GM20431 (cell line): ENCODE measurements around the gene ZNF524.

ENCODE experiments used
- in situ Hi-C: fragments of 300-500 bp; cut with MseI, MboI; formaldehyde crosslinking; loops from one replicate; pipeline ENCODE4 v1.15.0; 2020; ENCODE audit warnings: low sequenced_read_pairs; ENCODE audit not compliant: unreplicated experiment

Gene ZNF524

GRCh38 chr19:55616395-55616875 lies 16.3 kb downstream of the ZNF524 start:
- in situ Hi-C loops = no loop called here

DNA sequence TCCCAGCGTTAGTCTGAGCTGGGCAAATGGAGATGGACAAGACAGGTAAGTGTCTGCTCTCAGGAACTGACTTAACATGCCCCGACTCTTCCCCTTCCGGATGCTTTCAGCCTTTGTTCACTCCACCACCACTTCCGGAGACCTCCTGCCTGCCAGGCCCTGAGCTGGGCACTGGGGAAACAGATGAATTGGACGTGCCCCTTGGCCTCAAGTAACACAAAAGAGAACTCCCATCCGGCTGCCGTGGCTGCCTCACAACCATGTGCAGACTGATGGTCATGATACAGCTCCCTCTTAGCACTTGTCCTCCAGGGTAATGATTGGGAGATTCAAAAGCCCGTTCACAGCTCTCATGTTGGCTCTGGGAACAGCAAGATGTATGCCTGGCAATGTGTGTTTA lies 17.3 kb downstream of the ZNF524 start:
- in situ Hi-C loops = no loop called here

GRCh38 chr19:55618426-55618825 lies 18.3 kb downstream of the ZNF524 start:
- in situ Hi-C loops = no loop called here

- in situ Hi-C loops = no loop called here
These were observed 19.2 kb downstream of the ZNF524 start for GRCh38 chr19:55619286-55619685.

- in situ Hi-C loops = loop anchor here (10.0 kb wide), 1 partner anchor 106 kb away; no protein-coding TSS in a partner anchor
These were observed 20.5 kb downstream of the ZNF524 start for GRCh38 chr19:55620410-55621204.

- in situ Hi-C loops = loop anchor here (10.0 kb wide), 1 partner anchor 106 kb away; no protein-coding TSS in a partner anchor
These were observed 21.2 kb downstream of the ZNF524 start for GRCh38 chr19:55621205-55621672.

GRCh38 chr19:55621673-55622231 lies 21.7 kb downstream of the ZNF524 start:
- in situ Hi-C loops = loop anchor here (10.0 kb wide), 1 partner anchor 107 kb away; no protein-coding TSS in a partner anchor

DNA sequence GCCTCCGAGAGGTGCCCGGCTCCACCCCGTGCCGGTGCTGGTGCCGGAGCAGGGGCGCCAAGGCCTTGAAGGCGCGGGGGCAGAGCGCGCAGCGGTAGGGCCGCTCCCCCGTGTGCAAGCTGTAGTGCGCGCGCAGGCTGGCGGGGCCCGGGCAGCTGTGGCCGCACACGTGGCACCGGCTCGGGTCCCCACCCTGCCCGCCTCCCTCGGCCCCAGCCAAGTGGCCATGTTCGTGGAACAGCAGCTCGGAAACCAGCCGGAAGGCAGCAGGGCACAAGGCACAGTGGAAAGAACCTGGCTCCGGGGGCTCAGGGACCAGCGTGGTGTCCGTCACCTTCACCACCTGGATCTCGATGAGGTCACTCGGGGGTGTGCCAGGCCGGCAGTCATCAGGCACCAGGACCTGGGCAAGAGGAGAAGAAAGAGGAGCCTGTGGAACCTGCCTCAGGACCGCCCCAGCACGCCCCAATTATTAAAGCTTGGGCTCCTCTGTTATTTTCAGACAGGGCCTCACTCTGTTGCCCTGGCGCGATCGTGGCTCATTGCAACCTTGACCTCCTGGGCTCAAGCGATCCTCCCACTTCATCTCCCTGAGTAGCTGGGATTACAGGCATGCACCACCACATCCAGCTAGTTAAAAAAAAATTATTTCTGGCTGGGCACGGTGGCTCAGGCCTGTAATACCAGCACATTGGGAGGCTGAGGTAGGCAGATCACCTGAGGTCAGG lies 22.3 kb downstream of the ZNF524 start:
- in situ Hi-C loops = loop anchor here (10.0 kb wide), 1 partner anchor 108 kb away; no protein-coding TSS in a partner anchor

DNA sequence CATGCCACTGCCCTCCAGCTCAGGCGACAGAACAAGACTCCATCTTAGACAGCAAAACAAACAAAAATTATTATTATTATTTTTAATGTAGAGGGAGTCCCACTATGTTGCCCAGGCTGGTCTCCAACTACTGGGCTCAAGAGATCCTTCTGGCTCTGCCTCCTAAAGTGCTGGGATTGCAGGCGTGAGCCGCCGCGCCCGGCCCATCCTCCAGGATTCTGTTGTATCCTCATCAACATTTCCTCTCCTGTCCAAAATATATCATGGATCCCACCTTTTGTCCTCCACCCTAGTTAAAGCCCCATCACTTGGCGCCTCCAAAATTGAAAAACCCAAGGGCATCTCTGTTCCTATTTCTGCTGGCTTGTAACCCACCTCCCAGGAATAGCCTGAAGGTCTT lies 23.0 kb downstream of the ZNF524 start:
- in situ Hi-C loops = loop anchor here (10.0 kb wide), 1 partner anchor 108 kb away; no protein-coding TSS in a partner anchor

GRCh38 chr19:55623561-55623960 lies 23.5 kb downstream of the ZNF524 start:
- in situ Hi-C loops = loop anchor here (10.0 kb wide), 1 partner anchor 109 kb away; no protein-coding TSS in a partner anchor

DNA sequence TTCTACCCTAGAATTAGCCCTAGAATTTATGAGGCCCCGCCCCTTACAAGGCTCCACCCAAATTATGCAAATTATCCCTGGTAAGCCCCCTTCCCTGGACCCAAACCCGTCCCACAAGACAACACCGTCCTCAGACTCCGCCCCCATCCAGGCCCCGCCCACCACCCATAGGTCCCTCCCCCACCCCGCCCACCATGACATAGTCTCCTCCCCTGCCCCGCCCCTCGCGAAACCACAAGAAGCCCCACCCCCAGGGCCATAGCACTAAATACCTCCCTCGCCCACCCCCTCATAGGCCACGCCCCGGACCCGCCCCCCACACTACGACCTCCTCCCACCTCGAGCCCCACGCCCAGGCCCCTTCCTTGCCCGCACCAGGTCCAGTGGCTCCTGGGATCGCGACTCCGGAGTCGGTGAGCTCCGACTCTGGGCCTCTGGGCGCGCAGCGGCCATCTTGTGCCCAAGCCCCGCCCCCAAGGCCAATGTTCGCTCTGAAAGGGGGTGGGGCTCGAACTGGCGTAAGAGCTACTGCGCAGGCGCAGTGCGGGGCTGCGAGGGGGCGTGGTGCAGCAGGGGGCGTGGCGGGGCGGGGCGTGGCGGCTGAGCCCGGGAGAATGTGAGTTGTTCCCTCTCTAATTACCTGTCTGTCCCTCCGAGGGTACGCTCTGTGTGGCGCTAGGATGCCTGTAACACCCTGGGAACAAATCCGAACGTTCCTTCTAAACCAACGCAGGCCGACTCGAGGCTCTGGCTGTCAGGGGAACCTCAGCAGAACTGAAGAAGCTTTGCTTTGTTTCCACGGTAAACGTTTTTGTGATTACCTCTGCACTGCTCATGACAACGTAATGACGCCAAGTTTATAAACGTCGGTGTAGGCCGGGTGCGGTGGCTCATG lies 24.3 kb downstream of the ZNF524 start, which contains the start of gene ZNF784:
TSS of gene ZNF784 (minus strand) at position 458 of the 895 bp plus-strand sequence. CDS start at position 453, 5 bp downstream.
- in situ Hi-C loops = loop anchor here (10.0 kb wide), 1 partner anchor 110 kb away; no protein-coding TSS in a partner anchor

- in situ Hi-C loops = loop anchor here (10.0 kb wide), 1 partner anchor 110 kb away; no protein-coding TSS in a partner anchor
These were observed 24.9 kb downstream of the ZNF524 start for GRCh38 chr19:55625004-55625326.

DNA sequence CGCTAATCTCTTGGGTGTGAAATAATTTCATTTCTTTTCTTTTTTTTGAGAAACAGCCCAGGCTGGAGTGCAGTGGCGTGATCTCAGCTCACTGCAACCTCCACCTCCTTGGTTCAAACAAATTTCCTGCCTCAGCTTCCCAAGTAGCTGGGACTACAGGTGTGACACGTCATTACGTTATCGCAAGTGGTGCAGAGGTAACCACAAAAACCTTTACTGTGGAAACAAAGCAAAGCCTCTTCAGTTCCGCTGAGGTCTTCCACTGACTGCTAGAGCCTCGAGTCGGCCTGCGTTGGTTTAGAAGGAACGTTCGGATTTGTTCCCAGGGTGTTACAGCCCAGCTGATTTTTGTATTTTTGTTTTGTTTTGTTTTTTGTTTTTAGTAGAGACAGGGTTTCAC lies 26.3 kb downstream of the ZNF524 start:
- in situ Hi-C loops = loop anchor here (10.0 kb wide), 1 partner anchor 112 kb away; no protein-coding TSS in a partner anchor

DNA sequence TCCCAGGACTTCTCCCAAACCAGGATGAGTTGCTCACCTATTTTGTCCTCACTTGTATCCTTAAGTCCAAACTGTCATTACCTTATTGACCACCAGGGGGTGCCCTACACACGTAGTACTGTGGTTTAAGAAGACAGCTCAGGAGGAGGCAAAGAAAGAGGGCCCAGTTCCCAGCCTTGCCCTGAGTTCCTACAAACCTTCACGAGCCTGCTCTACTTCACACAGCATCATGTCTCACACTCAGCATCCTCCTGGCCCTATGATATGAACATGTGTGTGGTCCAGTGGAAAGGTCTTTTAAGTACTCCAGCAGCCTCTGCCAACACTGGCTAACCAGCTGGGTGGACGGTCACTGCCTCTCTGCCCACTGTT lies 32.4 kb downstream of the ZNF524 start:
- in situ Hi-C loops = no loop called here

DNA sequence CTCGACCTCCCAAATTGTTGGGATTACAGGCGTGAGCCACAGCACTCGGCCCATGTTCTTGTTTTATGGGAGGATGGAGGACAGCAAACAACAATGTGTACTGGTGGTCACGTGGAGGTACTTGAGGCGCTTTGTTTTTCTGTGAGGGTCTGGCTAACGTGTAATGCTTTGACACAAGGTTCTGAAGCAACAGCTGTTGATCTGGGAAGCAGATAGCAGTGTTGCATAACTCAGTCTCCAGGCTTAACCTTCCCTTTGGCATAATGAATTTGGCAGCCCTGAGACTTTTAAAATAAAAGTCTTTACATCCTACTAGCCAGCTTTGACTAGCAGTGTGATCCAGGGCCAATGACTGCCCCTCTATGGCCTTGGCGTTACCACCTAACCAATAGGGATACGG lies 33.8 kb downstream of the ZNF524 start:
- in situ Hi-C loops = no loop called here

DNA sequence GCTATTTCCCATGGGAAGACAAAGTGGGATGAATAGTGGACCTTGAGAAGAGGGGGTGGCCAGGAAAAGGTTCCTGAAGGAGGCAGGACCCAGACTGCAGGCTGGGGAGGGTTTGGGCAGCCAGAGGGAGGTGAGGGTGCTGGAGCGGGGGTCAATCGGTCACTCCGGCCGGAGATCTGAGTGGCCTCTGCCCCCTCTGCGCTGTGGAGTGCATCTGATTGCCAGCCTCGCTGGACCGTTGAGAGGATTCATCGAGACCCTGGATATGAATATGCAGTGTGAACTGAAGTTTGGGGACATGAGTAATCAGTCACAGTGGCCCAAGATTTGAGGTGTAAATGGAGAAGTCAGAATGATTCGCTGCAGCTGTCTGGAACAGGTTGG lies 35.2 kb downstream of the ZNF524 start:
- in situ Hi-C loops = no loop called here

DNA sequence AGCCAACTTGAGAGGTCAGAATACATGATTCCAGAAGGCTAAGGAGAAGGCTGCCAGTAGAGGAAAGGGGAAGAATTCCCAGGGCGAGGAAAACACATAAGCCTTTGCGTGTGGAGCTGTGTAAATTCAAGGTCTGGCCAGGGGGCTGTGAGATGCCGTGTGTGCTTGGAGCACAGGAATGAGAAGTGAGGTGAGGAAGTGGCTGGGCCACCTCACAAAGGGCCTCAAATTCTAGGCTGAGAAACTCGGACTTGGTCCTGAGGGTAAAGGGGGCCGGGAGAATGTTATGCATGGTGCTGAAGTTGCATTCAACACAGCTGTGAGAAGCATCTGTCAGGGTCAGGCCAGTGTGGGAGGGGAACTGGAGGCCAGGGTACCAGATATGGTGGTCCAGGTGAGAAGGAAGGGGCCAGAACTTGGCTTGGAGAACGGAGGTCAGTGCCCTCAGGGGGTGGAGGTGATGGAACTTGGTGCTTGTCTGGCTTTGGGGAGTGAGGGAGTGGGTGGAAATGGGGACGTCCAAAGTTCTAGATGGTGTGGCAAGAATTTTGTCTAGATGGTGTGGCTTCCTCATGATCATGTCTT lies 35.9 kb downstream of the ZNF524 start:
- in situ Hi-C loops = no loop called here

DNA sequence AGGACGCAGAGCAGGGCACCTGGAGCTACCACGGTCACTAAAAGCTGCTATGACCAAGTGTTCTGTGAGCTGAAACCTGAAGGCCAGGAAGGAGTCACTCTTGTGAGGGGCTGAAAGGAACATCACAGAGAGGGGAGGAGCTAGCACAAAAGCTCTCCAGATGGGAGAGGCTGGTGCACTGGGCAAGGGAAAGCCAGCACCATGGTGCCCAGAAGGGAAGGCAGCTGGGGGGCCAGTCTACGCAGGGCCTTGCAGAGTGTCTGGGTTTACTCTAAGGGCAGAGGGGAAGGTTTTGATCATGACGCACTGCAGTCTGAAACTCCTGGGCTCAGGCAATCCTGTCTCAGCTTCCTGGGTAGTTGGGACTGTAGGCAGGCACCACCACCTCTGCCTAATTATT lies 36.6 kb downstream of the ZNF524 start:
- in situ Hi-C loops = no loop called here

- in situ Hi-C loops = no loop called here
These were observed 37.4 kb downstream of the ZNF524 start for GRCh38 chr19:55637534-55637933.
